ENCODE results near the gene PTH1R.

DNA sequence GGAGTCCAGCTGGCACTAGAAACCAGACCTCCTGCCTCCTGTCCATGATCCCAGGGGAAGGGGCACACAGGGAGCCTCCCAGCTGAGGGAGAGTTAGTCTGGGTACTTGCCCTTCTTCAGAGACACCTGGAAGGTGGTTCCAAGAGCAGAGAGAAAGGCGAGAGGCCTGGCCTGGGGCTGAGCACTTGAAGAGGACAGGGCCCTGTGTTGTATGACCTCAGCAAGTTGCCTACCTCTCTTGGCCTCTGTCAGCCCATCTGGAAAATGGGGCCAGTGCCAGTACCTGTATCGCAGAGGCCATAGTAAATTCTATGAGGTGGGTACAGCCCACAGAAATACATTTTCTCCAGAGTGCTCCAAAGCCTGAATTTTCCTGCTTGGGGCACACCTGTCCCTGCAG is 19.5 kb downstream of the PTH1R start:
- TF ChIP-seq POLR2A (IDR thresholded peaks at IDR 0.05): no peak
- no peak for TF ChIP-seq POLR2AphosphoS5 (IDR thresholded peaks at IDR 0.05)

Data from gastroesophageal sphincter (tissue), 2 donors.